NT2/D1 (cell line): ENCODE results near the gene IQSEC1.

Experiments used
- SUZ12 ChIP-seq: IDR thresholded peaks from 2 replicates; pipeline ENCODE4 v1.6.1; 2011; ENCODE audit not compliant: insufficient read length, insufficient read depth; ENCODE audit errors: extremely low read depth
- YY1 ChIP-seq: IDR thresholded peaks from 2 replicates; pipeline ENCODE4 v1.6.1; 2011; ENCODE audit not compliant: insufficient read length, insufficient read depth
- ZNF274 ChIP-seq: IDR thresholded peaks from 2 replicates; pipeline ENCODE4 v1.6.1; 2011; ENCODE audit warnings: mild to moderate bottlenecking, low read depth, low read length

- TF ChIP-seq ZNF274 (no peak), SUZ12 (no peak), YY1 (no peak)
Observed at GRCh38 chr3:12979151-12979946, 93.9 kb downstream of the IQSEC1 start.
